Fibroblast of lung (primary cell): ENCODE data around the gene RNF181. TPM values are rescaled to one million over a fixed set of nuclear protein-coding genes. Genes with fewer than 3 reads are reported as not detected.

Experiments used
- DNase-seq, 2 donors: peaks; one replicate each; pipeline versions ENCODE4 v3.0.0 to v3.0.0-alpha.2; 2010; ENCODE audit warnings: low read depth in 2 of 2
- H2AFZ ChIP-seq: 2 replicates; pipeline ENCODE4 v1.5.1; 2012; ENCODE audit warnings: low read length, control low read depth, inconsistent platforms
- H3K27ac ChIP-seq: 2 replicates; pipeline ENCODE4 v1.5.1; 2011; ENCODE audit warnings: low read length, control low read depth; ENCODE audit not compliant: insufficient read depth
- H3K27me3 ChIP-seq: 2 replicates; pipeline ENCODE4 v1.5.1; 2011; ENCODE audit warnings: mild to moderate bottlenecking, low read length; ENCODE audit not compliant: control insufficient read depth, insufficient read depth
- H3K36me3 ChIP-seq: 2 replicates; pipeline ENCODE4 v1.5.1; 2011; ENCODE audit warnings: low read length; ENCODE audit not compliant: control insufficient read depth, insufficient read depth
- H3K4me1 ChIP-seq: 2 replicates; pipeline ENCODE4 v1.5.1; 2011; ENCODE audit warnings: low read length; ENCODE audit not compliant: control insufficient read depth, insufficient read depth; ENCODE audit errors: extremely low read depth
- H3K4me2 ChIP-seq: 2 replicates; pipeline ENCODE4 v1.5.1; 2011; ENCODE audit warnings: low read length, control low read depth; ENCODE audit not compliant: insufficient read depth; ENCODE audit errors: extremely low read depth
- H3K4me3 ChIP-seq, 4 experiments: fragments of 200-600 bp in 1 of 4; sonication (generic) in 1 of 4; replicated peaks in 1 of 4; 2 replicates each; pipeline ENCODE4 v1.5.1; 2011 to 2016; ENCODE audit warnings: low read length in 4 of 4, low read depth in 3 of 4, mild to moderate bottlenecking in 3 of 4, control low read depth in 2 of 4, inconsistent platforms in 1 of 4, mixed read lengths in 1 of 4; ENCODE audit not compliant: insufficient read depth in 1 of 4; ENCODE audit errors: control extremely low read depth in 1 of 4
- H3K79me2 ChIP-seq: 2 replicates; pipeline ENCODE4 v1.5.1; 2012; ENCODE audit warnings: mild to moderate bottlenecking, low read length, inconsistent platforms; ENCODE audit not compliant: control insufficient read depth, insufficient read depth
- H3K9ac ChIP-seq: 2 replicates; pipeline ENCODE4 v1.5.1; 2011; ENCODE audit warnings: mild to moderate bottlenecking, low read length, control low read depth; ENCODE audit not compliant: insufficient read depth
- H3K9me3 ChIP-seq: 2 replicates; pipeline ENCODE4 v1.5.1; 2012; ENCODE audit warnings: low read depth, low read length; ENCODE audit not compliant: control insufficient read depth, insufficient read depth
- H4K20me1 ChIP-seq: 2 replicates; pipeline ENCODE4 v1.5.1; 2011; ENCODE audit warnings: low read length; ENCODE audit not compliant: control insufficient read depth, insufficient read depth; ENCODE audit errors: extremely low read depth
- CTCF ChIP-seq, 2 donors: IDR thresholded peaks in 1 of 2; conservative IDR thresholded peaks in 1 of 2; 1 replicate in 1 of 2; 2 replicates in 1 of 2; pipeline ENCODE4 v1.5.1; 2011 to 2012; ENCODE audit warnings: low read length in 2 of 2, control low read depth in 1 of 2, inconsistent platforms in 1 of 2, low read depth in 1 of 2, mild to moderate bottlenecking in 1 of 2
- EZH2 ChIP-seq: IDR thresholded peaks from 2 replicates; pipeline ENCODE4 v1.5.1; 2012; ENCODE audit warnings: low read length, control low read depth, mild to moderate bottlenecking; ENCODE audit errors: missing control alignments
- polyA plus RNA-seq, 2 donors: library from polyadenylated mRNA; depleted of rRNA in 1 of 2; stranded (reverse) in 1 of 2; unstranded in 1 of 2; fragments of >200 nt; gene quantifications; 2 replicates each; pipeline ENCODE4 v1.2.1, GENCODE V29; 2011 to 2012; ENCODE audit warnings: missing spikeins in 1 of 2
- total RNA-seq: library from RNA; depleted of rRNA; stranded (reverse); fragments of >200 nt; gene quantifications from 2 replicates; pipeline ENCODE4 v1.2.1, GENCODE V29; 2014

Gene RNF181
- total and polyA plus RNA-seq, 2 donors (not counting 1 experiment from before 2014, with no cell fraction given) = 247 to 276 TPM

GRCh38 chr2:85560812-85561279 is 34.7 kb upstream of the RNF181 start:
- peaks cover 26% of the 10 kb centered on the region for H3K79me2 ChIP-seq
- peak overlapping the region; percentile 66 for H3K9ac ChIP-seq
- peak overlapping the region; percentile 77 to 94 (median 92) for H3K4me3 ChIP-seq
- H3K4me1 ChIP-seq = peaks cover 3% of the 10 kb centered on the region
- H3K9me3 ChIP-seq = no peaks in the 10 kb centered on the region
- H3K27ac ChIP-seq = peak overlapping the region; percentile 69
- H3K4me2 ChIP-seq = peak overlapping the region; percentile 96
- DNase-seq = no peak
- H3K27me3 ChIP-seq = no peaks in the 10 kb centered on the region
- no peaks in the 10 kb centered on the region for H4K20me1 ChIP-seq
- H3K36me3 ChIP-seq = peaks cover 10% of the 10 kb centered on the region
- H2AFZ ChIP-seq = no peak overlapping the region
- no peak for TF ChIP-seq CTCF (conservative IDR thresholded peaks at IDR 0.05 in 1 of 2, IDR thresholded peaks at IDR 0.05 in 1 of 2; ENCODE audit: low read depth in 1 of 2, low read length in 2 of 2)
- TF ChIP-seq EZH2 = no peak

- Histone ChIP-seq H3K36me3 (peaks cover 8% of the 10 kb centered on the region), H3K4me3 (peak within 1 kb of the TSS; percentile 77 to 94 (median 92)), H3K27ac (peak within 1 kb of the TSS; percentile 79), H3K9ac (peak within 1 kb of the TSS; percentile 66), H3K9me3 (no peaks in the 10 kb centered on the region), H3K27me3 (no peaks in the 10 kb centered on the region), H2AFZ (peak within 1 kb of the TSS; percentile 97), H3K4me1 (peaks cover 3% of the 10 kb centered on the region), H4K20me1 (no peaks in the 10 kb centered on the region), H3K4me2 (peak within 1 kb of the TSS; percentile 96), H3K79me2 (peaks cover 26% of the 10 kb centered on the region)
- no peak for TF ChIP-seq EZH2
- no peak for TF ChIP-seq CTCF (conservative IDR thresholded peaks at IDR 0.05 in 1 of 2, IDR thresholded peaks at IDR 0.05 in 1 of 2; ENCODE audit: low read depth in 1 of 2, low read length in 2 of 2)
- DNase-seq = peak; percentile 92 to 95
Observed at GRCh38 chr2:85561280-85562212, 34.0 kb upstream of the RNF181 start, which contains the start of gene GGCX. TSS of gene GGCX (minus strand) at chr2:85561493. CDS start at chr2:85561428, 65 bp downstream.

- Histone ChIP-seq H2AFZ (peak overlapping the region; percentile 30), H3K79me2 (peaks cover 13% of the 10 kb centered on the region), H3K4me2 (no peak overlapping the region), H4K20me1 (no peaks in the 10 kb centered on the region), H3K27me3 (no peaks in the 10 kb centered on the region), H3K36me3 (no peaks in the 10 kb centered on the region), H3K4me3 (no peak overlapping the region), H3K9ac (no peak overlapping the region), H3K4me1 (peaks cover 3% of the 10 kb centered on the region), H3K9me3 (no peaks in the 10 kb centered on the region), H3K27ac (no peak overlapping the region)
- no peak for DNase-seq
- TF ChIP-seq CTCF (conservative IDR thresholded peaks at IDR 0.05 in 1 of 2, IDR thresholded peaks at IDR 0.05 in 1 of 2; ENCODE audit: low read depth in 1 of 2, low read length in 2 of 2) (no peak), EZH2 (no peak)
Observed at GRCh38 chr2:85564144-85564563, 31.4 kb upstream of the RNF181 start.
